OCI-LY1 (cell line): Measurements from ENCODE around the gene RPL38.

Experiments used
- EZH2 ChIP-seq: fragments of 200-600 bp; sonication (generic), shearing (Covaris generic); IDR thresholded peaks from 2 replicates; pipeline ENCODE4 v1.8.0; 2017; ENCODE audit warnings: borderline replicate concordance, mixed run types, mild to moderate bottlenecking, antibody characterized with exemption, low read length, moderate library complexity, mixed read lengths
- TF ChIP-seq, protein P1 (sequence below): fragments of 200-600 bp; sonication (generic), shearing (Covaris generic); IDR thresholded peaks from 2 replicates; pipeline ENCODE4 v1.5.1; 2017; ENCODE audit warnings: mild to moderate bottlenecking, antibody characterized with exemption, low read length, moderate library complexity, mixed read lengths

DNA sequence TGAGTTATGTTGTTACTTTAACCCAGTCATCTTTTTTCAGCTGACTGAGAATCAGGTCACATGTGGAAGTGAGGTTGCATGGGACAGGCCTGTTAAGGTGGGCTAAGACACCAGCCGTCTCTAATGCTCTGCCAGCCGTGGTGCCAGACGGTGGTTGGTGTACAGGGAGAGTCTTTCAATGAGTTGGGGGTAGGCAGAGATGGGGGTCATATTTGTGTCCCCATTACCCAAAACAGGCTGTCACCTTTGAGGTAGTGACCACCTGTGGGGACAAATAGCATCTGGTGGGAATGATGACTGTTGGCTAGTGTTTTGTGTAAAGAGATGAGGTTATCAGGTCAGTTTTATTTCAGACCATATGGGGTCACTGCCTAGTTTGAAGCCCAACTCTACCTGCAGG, 1.8 kb downstream of the RPL38 start:
- TF ChIP-seq, protein P1, sequence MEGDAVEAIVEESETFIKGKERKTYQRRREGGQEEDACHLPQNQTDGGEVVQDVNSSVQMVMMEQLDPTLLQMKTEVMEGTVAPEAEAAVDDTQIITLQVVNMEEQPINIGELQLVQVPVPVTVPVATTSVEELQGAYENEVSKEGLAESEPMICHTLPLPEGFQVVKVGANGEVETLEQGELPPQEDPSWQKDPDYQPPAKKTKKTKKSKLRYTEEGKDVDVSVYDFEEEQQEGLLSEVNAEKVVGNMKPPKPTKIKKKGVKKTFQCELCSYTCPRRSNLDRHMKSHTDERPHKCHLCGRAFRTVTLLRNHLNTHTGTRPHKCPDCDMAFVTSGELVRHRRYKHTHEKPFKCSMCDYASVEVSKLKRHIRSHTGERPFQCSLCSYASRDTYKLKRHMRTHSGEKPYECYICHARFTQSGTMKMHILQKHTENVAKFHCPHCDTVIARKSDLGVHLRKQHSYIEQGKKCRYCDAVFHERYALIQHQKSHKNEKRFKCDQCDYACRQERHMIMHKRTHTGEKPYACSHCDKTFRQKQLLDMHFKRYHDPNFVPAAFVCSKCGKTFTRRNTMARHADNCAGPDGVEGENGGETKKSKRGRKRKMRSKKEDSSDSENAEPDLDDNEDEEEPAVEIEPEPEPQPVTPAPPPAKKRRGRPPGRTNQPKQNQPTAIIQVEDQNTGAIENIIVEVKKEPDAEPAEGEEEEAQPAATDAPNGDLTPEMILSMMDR: no peak
- no peak for TF ChIP-seq EZH2
